GM12873 (cell line): ENCODE measurements around the gene MFNG.

Experiments
- CTCF ChIP-seq: IDR thresholded peaks from 2 replicates; pipeline ENCODE4 v1.5.1; 2012; ENCODE audit warnings: low read depth, mild to moderate bottlenecking, moderate library complexity, low read length, control low read depth; ENCODE audit not compliant: insufficient read depth; ENCODE audit errors: missing control alignments

The MFNG gene

GRCh38 chr22:37486224-37486845, at the start of gene MFNG:
MFNG (minus strand) TSS chr22:37486384; CDS start chr22:37486177, 207 bp downstream.
- no peak for TF ChIP-seq CTCF

- no peak for TF ChIP-seq CTCF
These were observed 49.0 kb upstream of the MFNG start for GRCh38 chr22:37535159-37535558.

GRCh38 chr22:37534445-37534844, 48.3 kb upstream of the MFNG start:
- no peak for TF ChIP-seq CTCF

GRCh38 chr22:37533995-37534394, 47.8 kb upstream of the MFNG start:
- no peak for TF ChIP-seq CTCF

GRCh38 chr22:37529652-37530345, 43.6 kb upstream of the MFNG start:
- no peak for TF ChIP-seq CTCF

- TF ChIP-seq CTCF: no peak
These were observed 40.2 kb upstream of the MFNG start for GRCh38 chr22:37526376-37526775.

GRCh38 chr22:37525746-37526350, 39.7 kb upstream of the MFNG start:
- no peak for TF ChIP-seq CTCF
